Suprapubic skin (tissue), 4 donors: Measurements from ENCODE around the gene GRIFIN. TPM values are rescaled to one million over a fixed set of nuclear protein-coding genes. Genes with fewer than 3 reads are reported as not detected.

ENCODE experiments used
- DNase-seq, 2 donors: peaks; one replicate each; pipeline ENCODE4 v3.0.0-alpha.2; 2019; ENCODE audit warnings: low spot score in 2 of 2
- H3K27ac ChIP-seq: fragments of 200-600 bp; sonication (generic); one replicate; pipeline ENCODE4 v1.5.1; 2019
- H3K27me3 ChIP-seq: fragments of 200-600 bp; sonication (generic); one replicate; pipeline ENCODE4 v1.5.1; 2019
- H3K36me3 ChIP-seq: fragments of 200-600 bp; sonication (generic); one replicate; pipeline ENCODE4 v1.5.1; 2019
- H3K4me1 ChIP-seq: fragments of 200-600 bp; sonication (generic); one replicate; pipeline ENCODE4 v1.5.1; 2019
- H3K4me3 ChIP-seq: fragments of 200-600 bp; sonication (generic); one replicate; pipeline ENCODE4 v1.5.1; 2019; ENCODE audit warnings: mild to moderate bottlenecking
- H3K9me3 ChIP-seq: fragments of 200-600 bp; sonication (generic); one replicate; pipeline ENCODE4 v1.5.1; 2019
- EP300 ChIP-seq: sonication (generic); formaldehyde crosslinking; IDR thresholded peaks from one replicate; pipeline ENCODE4 v1.6.1; 2017; ENCODE audit warnings: antibody characterized with exemption
- POLR2A ChIP-seq, 2 donors: fragments of 450-650 bp; IDR thresholded peaks; one replicate each; pipeline ENCODE4 v1.6.1; 2017; ENCODE audit warnings: antibody characterized with exemption in 2 of 2, mild to moderate bottlenecking in 2 of 2, moderate library complexity in 2 of 2
- POLR2AphosphoS5 ChIP-seq, 3 donors: sonication (generic); formaldehyde crosslinking; IDR thresholded peaks; one replicate each; pipeline ENCODE4 v1.6.1; 2017; ENCODE audit warnings: antibody characterized with exemption in 3 of 3
- WGBS: methylation state at CpG from one replicate; pipeline ENCODE4 v1.1.5; 2018; 5-methylcytosine and 5-hydroxymethylcytosine counted together
- total RNA-seq, 4 donors: library from RNA; depleted of rRNA; stranded (reverse); fragments of >200 nt; gene quantifications; one replicate each; pipeline ENCODE4 v1.1.0, GENCODE V29; 2016
- TF ChIP-seq, protein P1 (sequence below), 2 donors: fragments of 200-600 bp in 1 of 2; fragments of 450-650 bp in 1 of 2; sonication (generic) in 1 of 2; IDR thresholded peaks; one replicate each; pipeline ENCODE4 v1.5.1; 2016 to 2019; ENCODE audit warnings: antibody characterized with exemption in 2 of 2, mild to moderate bottlenecking in 1 of 2, moderate library complexity in 1 of 2

The GRIFIN gene
- total RNA-seq, 4 donors from 2014 or later: not detected

DNA sequence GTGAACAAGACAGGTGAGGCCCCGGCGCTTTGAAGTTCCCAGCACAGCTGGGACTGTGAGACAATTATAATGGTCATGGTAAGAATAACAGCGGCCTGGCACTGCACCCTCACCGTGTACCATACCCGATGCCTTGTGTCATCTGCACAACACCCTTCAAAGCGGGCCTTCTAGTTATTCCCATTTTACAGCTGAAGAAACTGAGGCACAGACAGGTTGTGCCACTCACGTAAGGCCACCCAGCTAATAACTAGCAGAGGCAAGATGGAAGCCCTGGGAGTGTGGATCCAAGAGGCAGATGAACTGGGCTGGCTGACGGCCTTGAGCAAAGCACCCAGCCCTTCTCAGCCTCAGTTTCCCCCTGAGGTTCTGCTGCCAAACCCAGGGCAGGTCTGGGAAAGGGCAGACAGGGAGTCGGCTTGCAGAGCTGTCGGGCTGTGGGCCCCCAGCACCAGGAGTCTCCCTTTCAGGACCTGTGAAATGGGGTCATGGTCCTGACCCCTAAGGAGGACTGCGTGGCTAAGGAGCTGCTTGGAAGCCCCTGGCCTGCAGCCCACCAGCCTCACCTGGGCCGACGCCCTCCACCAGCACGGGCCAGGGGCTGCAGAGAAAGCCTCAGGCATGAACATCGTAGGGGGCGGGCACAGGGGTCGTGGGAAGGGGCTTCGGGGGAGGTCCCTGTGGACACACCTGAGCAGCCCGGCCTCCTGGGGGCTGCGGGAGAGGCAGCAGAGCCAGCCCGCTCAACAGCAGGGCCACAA is 28.1 kb upstream of the GRIFIN start:
- no peaks in the 10 kb centered on the region for H3K27me3 ChIP-seq
- DNase-seq: no peak
- H3K36me3 ChIP-seq: no peaks in the 10 kb centered on the region
- WGBS: 95% methylated on average over 12 of the region's 21 CpGs
- H3K9me3 ChIP-seq: no peaks in the 10 kb centered on the region
- H3K4me3 ChIP-seq: no peak overlapping the region
- no peak overlapping the region for H3K27ac ChIP-seq
- TF ChIP-seq, protein P1, sequence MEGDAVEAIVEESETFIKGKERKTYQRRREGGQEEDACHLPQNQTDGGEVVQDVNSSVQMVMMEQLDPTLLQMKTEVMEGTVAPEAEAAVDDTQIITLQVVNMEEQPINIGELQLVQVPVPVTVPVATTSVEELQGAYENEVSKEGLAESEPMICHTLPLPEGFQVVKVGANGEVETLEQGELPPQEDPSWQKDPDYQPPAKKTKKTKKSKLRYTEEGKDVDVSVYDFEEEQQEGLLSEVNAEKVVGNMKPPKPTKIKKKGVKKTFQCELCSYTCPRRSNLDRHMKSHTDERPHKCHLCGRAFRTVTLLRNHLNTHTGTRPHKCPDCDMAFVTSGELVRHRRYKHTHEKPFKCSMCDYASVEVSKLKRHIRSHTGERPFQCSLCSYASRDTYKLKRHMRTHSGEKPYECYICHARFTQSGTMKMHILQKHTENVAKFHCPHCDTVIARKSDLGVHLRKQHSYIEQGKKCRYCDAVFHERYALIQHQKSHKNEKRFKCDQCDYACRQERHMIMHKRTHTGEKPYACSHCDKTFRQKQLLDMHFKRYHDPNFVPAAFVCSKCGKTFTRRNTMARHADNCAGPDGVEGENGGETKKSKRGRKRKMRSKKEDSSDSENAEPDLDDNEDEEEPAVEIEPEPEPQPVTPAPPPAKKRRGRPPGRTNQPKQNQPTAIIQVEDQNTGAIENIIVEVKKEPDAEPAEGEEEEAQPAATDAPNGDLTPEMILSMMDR (IDR thresholded peaks at IDR 0.05): no peak
- peaks cover 42% of the 10 kb centered on the region for H3K4me1 ChIP-seq

GRCh38 chr7:2503056-2503941 is 27.1 kb upstream of the GRIFIN start:
- Histone ChIP-seq H3K9me3 (no peaks in the 10 kb centered on the region), H3K36me3 (no peaks in the 10 kb centered on the region), H3K27me3 (peaks cover 2% of the 10 kb centered on the region), H3K27ac (no peak overlapping the region), H3K4me1 (peaks cover 32% of the 10 kb centered on the region), H3K4me3 (no peak overlapping the region)
- 47% methylated on average over 12 of the region's 25 CpGs for WGBS
- no peak for DNase-seq
- TF ChIP-seq POLR2A (IDR thresholded peaks at IDR 0.05): no peak
- TF ChIP-seq EP300: no peak

GRCh38 chr7:2502647-2502966 is 26.4 kb upstream of the GRIFIN start:
- peaks cover 8% of the 10 kb centered on the region for H3K27me3 ChIP-seq
- DNase-seq: no peak
- 82% methylated on average over 7 of the region's 13 CpGs for WGBS
- TF ChIP-seq, protein P1 (IDR thresholded peaks at IDR 0.05): no peak
- TF ChIP-seq POLR2A (IDR thresholded peaks at IDR 0.05) (no peak), EP300 (no peak), POLR2AphosphoS5 (IDR thresholded peaks at IDR 0.05) (no peak)
- H3K4me3 ChIP-seq: no peak overlapping the region
- no peak overlapping the region for H3K27ac ChIP-seq
- no peaks in the 10 kb centered on the region for H3K9me3 ChIP-seq
- H3K36me3 ChIP-seq: no peaks in the 10 kb centered on the region
- H3K4me1 ChIP-seq: peaks cover 28% of the 10 kb centered on the region

- no peak for DNase-seq
- 91% methylated on average over 6 of the region's 9 CpGs for WGBS
- Histone ChIP-seq H3K36me3 (no peaks in the 10 kb centered on the region), H3K4me1 (peaks cover 27% of the 10 kb centered on the region), H3K4me3 (no peak overlapping the region), H3K27ac (no peak overlapping the region), H3K27me3 (peaks cover 12% of the 10 kb centered on the region), H3K9me3 (no peaks in the 10 kb centered on the region)
- TF ChIP-seq POLR2A (IDR thresholded peaks at IDR 0.05) (no peak), EP300 (no peak), POLR2AphosphoS5 (IDR thresholded peaks at IDR 0.05) (no peak)
- TF ChIP-seq, protein P1 (IDR thresholded peaks at IDR 0.05): no peak
Observed at GRCh38 chr7:2501947-2502646, 25.9 kb upstream of the GRIFIN start.

- no peaks in the 10 kb centered on the region for H3K36me3 ChIP-seq
- H3K9me3 ChIP-seq: no peaks in the 10 kb centered on the region
- DNase-seq: no peak
- H3K27me3 ChIP-seq: peaks cover 12% of the 10 kb centered on the region
- no peak overlapping the region for H3K4me3 ChIP-seq
- 92% methylated on average over 8 of the region's 12 CpGs for WGBS
- H3K4me1 ChIP-seq: peaks cover 25% of the 10 kb centered on the region
- no peak for TF ChIP-seq POLR2AphosphoS5 (IDR thresholded peaks at IDR 0.05)
- TF ChIP-seq POLR2A (IDR thresholded peaks at IDR 0.05): no peak
- TF ChIP-seq EP300: no peak
- TF ChIP-seq, protein P1 (IDR thresholded peaks at IDR 0.05): no peak
- H3K27ac ChIP-seq: no peak overlapping the region
Observed at GRCh38 chr7:2500701-2501100, 24.5 kb upstream of the GRIFIN start.
